Breast epithelium (tissue), 4 donors: Measurements from ENCODE around the gene UBA1. TPM values are rescaled to one million over a fixed set of nuclear protein-coding genes. Genes with fewer than 3 reads are reported as not detected.

ENCODE experiments used
- DNase-seq, 2 donors: peaks; one replicate each; pipeline ENCODE4 v3.0.0-alpha.2; 2019; ENCODE audit warnings: low spot score in 2 of 2
- H3K27ac ChIP-seq, 2 donors: fragments of 200-600 bp; sonication (generic) in 1 of 2; one replicate each; pipeline ENCODE4 v1.5.1; 2016 to 2019; ENCODE audit warnings: mild to moderate bottlenecking in 1 of 2
- H3K27me3 ChIP-seq, 2 donors: fragments of 200-600 bp; sonication (generic) in 1 of 2; one replicate each; pipeline versions ENCODE4 v1.5.1 to v1.6.0; 2017 to 2019; ENCODE audit warnings: control low read depth in 1 of 2, mild to moderate bottlenecking in 1 of 2
- H3K36me3 ChIP-seq: fragments of 200-600 bp; one replicate; pipeline ENCODE4 v1.5.1; 2019
- H3K4me1 ChIP-seq, 2 donors: fragments of 200-600 bp; sonication (generic); one replicate each; pipeline ENCODE4 v1.5.1; 2016 to 2019; ENCODE audit warnings: control low read depth in 1 of 2
- H3K4me3 ChIP-seq, 3 donors: fragments of 200-600 bp; sonication (generic); 1 replicate in 2 of 3; 2 replicates in 1 of 3; pipeline ENCODE4 v1.5.1; 2016 to 2019; ENCODE audit warnings: mild to moderate bottlenecking in 3 of 3, moderate library complexity in 2 of 3
- H3K9me3 ChIP-seq, 2 donors: fragments of 200-600 bp; sonication (generic) in 1 of 2; one replicate each; pipeline ENCODE4 v1.5.1; 2016 to 2019; ENCODE audit warnings: control low read depth in 1 of 2
- CTCF ChIP-seq, 3 donors: fragments of 450-650 bp; IDR thresholded peaks; one replicate each; pipeline ENCODE4 v1.5.1; 2016 to 2017; ENCODE audit warnings: antibody characterized with exemption in 3 of 3, mild to moderate bottlenecking in 3 of 3, moderate library complexity in 3 of 3
- POLR2A ChIP-seq: fragments of 450-650 bp; IDR thresholded peaks from one replicate; pipeline ENCODE4 v1.6.1; 2016; ENCODE audit warnings: antibody characterized with exemption, mild to moderate bottlenecking, moderate library complexity
- POLR2AphosphoS5 ChIP-seq, 3 donors: sonication (generic); formaldehyde crosslinking; IDR thresholded peaks; one replicate each; pipeline ENCODE4 v1.6.1; 2017; ENCODE audit warnings: antibody characterized with exemption in 3 of 3
- intact Hi-C: fragments of 100-400 bp; cut with DNase I; formaldehyde crosslinking; loops from one replicate; pipeline ENCODE4 v1.15.1; 2023; ENCODE audit warnings: low total_unique reads
- total RNA-seq, 3 donors: library from RNA; depleted of rRNA; stranded (reverse); fragments of >200 nt; gene quantifications; one replicate each; pipeline ENCODE4 v1.1.0, GENCODE V29; 2016

The UBA1 gene
- total RNA-seq, 3 donors from 2014 or later: 109 to 149 (median 141) TPM

DNA sequence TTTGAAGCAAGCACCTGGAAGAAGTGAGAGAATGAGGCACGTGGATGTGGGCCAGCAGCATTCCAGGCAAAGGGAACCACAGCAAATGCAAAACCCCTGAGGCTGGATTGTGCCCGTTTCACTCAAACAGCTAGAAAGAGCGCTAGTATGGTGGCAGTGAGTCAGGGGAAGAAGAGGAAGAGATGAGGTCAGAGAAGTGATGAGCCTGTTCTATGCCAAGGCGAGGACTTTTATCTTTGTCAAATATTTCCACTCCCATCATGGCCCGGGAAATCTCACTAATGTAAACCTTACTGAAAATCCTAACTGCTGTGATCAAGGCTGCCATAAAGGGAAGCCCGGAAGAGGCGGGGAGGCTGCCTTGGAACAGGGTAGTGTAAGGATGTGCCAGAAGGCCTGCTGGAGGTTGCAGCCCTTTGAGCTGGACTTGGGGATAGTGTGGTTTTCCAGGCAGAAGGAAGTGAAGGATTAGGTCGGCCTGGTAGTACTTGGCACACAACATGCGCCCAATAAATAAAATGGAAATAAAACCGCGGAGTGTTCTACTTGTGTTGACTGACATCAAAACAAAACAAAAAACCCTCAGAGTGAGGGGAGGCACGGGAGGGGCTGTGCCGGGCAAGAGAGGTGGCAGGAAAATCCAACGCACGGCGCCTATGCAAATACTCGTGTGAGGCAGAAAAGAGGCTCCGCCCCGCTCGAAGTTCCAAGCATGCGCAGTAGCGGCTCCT, 23.7 kb downstream of the UBA1 start:
- TF ChIP-seq POLR2AphosphoS5 (IDR thresholded peaks at IDR 0.05) (peak in 2 of 3 donors; percentile 31 to 42), POLR2A (no peak)
- DNase-seq: peak; percentile 67 to 76

DNA sequence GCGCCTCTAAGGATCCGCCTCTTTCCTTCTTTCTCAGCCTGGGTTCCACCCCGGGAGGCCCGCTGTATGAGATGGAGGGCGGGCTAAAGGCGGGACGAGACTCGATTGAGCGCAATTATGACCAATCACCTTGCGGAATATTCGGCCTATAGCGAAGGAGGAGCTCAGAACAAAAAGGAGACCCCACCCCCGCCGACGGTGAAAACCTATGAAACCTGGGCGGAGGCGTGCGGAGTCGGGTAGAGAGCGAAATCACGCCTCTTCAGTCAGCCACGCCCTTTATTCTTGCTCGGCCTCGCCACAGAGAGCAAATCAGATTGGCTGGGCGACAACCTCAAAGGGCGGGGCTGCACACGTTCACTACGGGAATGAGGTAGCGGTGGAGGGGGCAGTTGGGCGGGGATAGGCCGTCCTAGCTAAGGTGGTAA, 24.2 kb downstream of the UBA1 start:
- TF ChIP-seq POLR2AphosphoS5 (IDR thresholded peaks at IDR 0.05) (peak in 1 of 3 donors; percentile 3), POLR2A (no peak), CTCF (IDR thresholded peaks at IDR 0.05) (no peak)
- Histone ChIP-seq H3K36me3 (no peaks in the 10 kb centered on the region), H3K4me3 (peak overlapping the region; percentile 76 to 96 (median 85)), H3K27me3 (peaks cover 0 to 1% of the 10 kb centered on the region in 2 donors), H3K27ac (peak overlapping the region; percentile 94 to 97), H3K4me1 (peaks cover 6 to 9% of the 10 kb centered on the region in 2 donors), H3K9me3 (no peaks in the 10 kb centered on the region)
- intact Hi-C loops: no loop called here
- peak; percentile 94 to 99 for DNase-seq

More for the DNA sequence above, 23.7 kb downstream of the UBA1 start:
- no peaks in the 10 kb centered on the region for H3K9me3 ChIP-seq
- peak overlapping the region; percentile 89 to 97 for H3K27ac ChIP-seq
- no peaks in the 10 kb centered on the region for H3K27me3 ChIP-seq
- peak overlapping the region; percentile 22 to 96 (median 85) for H3K4me3 ChIP-seq
- H3K4me1 ChIP-seq: peaks cover 6 to 9% of the 10 kb centered on the region in 2 donors
- intact Hi-C loops: no loop called here
- H3K36me3 ChIP-seq: peaks cover 5% of the 10 kb centered on the region

DNA sequence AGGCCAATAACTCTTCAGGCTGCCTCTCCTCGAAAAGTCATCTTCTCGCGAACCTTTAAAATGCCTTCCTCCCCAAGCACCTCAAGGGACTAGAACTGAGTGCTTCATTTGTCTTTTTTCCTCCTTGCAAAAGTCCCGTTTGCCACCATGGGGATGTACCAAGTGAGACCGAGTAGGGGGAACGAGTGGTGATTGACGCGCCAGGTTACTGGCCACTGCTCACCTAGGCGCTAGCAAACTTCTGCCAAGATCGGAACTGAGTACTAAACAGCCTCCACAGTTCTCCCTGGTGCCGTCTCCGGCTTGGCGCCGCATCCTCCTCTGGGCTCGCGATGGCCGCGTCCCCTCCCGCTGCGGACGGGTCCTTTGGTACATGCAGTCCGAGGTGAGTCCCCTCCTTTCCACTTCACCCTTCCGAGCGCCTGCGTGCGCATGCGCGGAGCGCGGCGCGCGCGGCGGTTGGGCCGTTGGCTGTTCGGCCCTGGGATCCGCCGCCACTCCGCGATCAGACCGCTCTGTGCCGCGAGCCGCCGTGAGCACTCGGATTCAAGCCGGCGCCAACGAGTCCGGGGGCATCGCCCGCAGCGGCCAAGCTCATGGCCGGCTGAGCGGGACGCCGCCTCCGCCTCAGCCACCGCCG, 24.8 kb downstream of the UBA1 start, which contains the start of gene CDK16:
Gene CDK16 (plus strand): TSS at position 402 of the 640 bp plus-strand sequence. CDS start 4,877 bp downstream, outside the sequence.
- Histone ChIP-seq H3K36me3 (no peaks in the 10 kb centered on the region), H3K9me3 (no peaks in the 10 kb centered on the region), H3K27ac (peak within 1 kb of the TSS; percentile 94 to 97), H3K4me3 (peak within 1 kb of the TSS; percentile 76 to 96 (median 85)), H3K4me1 (peaks cover 6 to 9% of the 10 kb centered on the region in 2 donors), H3K27me3 (peaks cover 0 to 7% of the 10 kb centered on the region in 2 donors)
- DNase-seq: peak; percentile 52 to 78
- peak; percentile 59 to 89 (median 71) for TF ChIP-seq POLR2AphosphoS5 (IDR thresholded peaks at IDR 0.05)
- TF ChIP-seq CTCF (IDR thresholded peaks at IDR 0.05): peak in 1 of 3 donors; percentile 30
- peak; percentile 70 for TF ChIP-seq POLR2A
- intact Hi-C loops: no loop called here

DNA sequence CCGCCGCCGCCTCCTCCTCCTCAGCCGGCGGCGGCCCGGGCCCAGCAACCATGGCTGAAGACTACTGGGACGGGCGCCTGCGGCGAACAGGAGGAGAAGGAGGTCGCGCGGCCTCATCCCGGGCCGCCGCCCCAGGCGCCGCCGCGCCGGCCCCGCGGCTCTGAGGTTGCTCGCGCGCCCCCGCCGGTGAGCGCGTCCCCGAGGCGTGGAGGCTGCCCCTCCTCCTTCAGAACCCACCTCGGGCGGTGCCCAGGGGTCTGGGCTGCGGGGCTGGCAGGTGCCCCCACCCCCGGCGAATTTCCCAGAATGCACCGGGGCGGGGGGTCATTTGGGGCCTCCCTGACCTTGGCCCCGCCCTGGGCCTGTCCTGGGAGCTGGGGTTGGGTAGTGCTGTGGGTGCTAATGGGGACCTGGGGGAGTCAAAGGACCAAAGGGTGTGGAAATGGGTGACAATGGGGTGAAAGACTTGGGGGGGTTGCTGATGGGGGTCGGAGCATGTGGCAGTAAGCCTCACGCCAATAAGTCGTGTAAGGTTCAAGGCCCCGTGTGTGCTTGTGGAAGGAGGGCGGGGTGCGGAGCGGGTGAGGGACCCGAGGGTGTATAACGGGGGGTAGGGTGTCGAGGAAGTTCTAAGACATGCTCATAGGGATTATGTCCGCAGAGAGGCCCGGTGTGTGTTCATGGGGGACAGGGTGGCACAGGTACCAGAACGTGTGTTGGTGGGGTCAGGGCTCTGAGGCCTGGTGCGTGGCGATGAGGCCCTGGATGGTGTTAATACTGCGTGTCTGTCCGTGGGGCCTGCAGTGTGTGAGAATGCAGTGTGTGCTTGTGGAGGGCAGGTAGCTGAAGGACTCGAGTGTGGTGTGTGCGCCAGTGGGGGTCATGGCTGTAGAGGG, 25.5 kb downstream of the UBA1 start:
- intact Hi-C loops: no loop called here
- Histone ChIP-seq H3K4me1 (peaks cover 6 to 9% of the 10 kb centered on the region in 2 donors), H3K27ac (peak overlapping the region; percentile 94 to 97), H3K36me3 (no peaks in the 10 kb centered on the region), H3K27me3 (peaks cover 0 to 12% of the 10 kb centered on the region in 2 donors), H3K4me3 (peak overlapping the region; percentile 76 to 96 (median 85)), H3K9me3 (no peaks in the 10 kb centered on the region)
- DNase-seq: peak in 1 of 2 donors; percentile 37
- TF ChIP-seq POLR2AphosphoS5 (IDR thresholded peaks at IDR 0.05) (no peak), POLR2A (no peak), CTCF (IDR thresholded peaks at IDR 0.05) (no peak)

- Histone ChIP-seq H3K4me3 (no peak overlapping the region), H3K27ac (no peak overlapping the region), H3K4me1 (peaks cover 6% of the 10 kb centered on the region in 2 donors), H3K36me3 (no peaks in the 10 kb centered on the region), H3K27me3 (peaks cover 0 to 21% of the 10 kb centered on the region in 2 donors), H3K9me3 (no peaks in the 10 kb centered on the region)
- DNase-seq: no peak
- intact Hi-C loops: no loop called here
- TF ChIP-seq POLR2AphosphoS5 (IDR thresholded peaks at IDR 0.05): no peak
- TF ChIP-seq POLR2A: no peak
- no peak for TF ChIP-seq CTCF (IDR thresholded peaks at IDR 0.05)
Measured at GRCh38 chrX:47221756-47222155, 28.1 kb downstream of the UBA1 start.
